SHP77 (cell line): Measurements from ENCODE around the gene KIF3A.

Experiments used
- DNase-seq, 2 experiments: peaks; one replicate each; lab custom pipeline; 2025; lab: John Stamatoyannopoulos, UW

Gene KIF3A

GRCh38 chr5:132662925-132663770 lies 74.2 kb downstream of the KIF3A start:
- DNase-seq, result no peak

- DNase-seq, result no peak
Observed at GRCh38 chr5:132662004-132662401, 75.3 kb downstream of the KIF3A start.

DNA sequence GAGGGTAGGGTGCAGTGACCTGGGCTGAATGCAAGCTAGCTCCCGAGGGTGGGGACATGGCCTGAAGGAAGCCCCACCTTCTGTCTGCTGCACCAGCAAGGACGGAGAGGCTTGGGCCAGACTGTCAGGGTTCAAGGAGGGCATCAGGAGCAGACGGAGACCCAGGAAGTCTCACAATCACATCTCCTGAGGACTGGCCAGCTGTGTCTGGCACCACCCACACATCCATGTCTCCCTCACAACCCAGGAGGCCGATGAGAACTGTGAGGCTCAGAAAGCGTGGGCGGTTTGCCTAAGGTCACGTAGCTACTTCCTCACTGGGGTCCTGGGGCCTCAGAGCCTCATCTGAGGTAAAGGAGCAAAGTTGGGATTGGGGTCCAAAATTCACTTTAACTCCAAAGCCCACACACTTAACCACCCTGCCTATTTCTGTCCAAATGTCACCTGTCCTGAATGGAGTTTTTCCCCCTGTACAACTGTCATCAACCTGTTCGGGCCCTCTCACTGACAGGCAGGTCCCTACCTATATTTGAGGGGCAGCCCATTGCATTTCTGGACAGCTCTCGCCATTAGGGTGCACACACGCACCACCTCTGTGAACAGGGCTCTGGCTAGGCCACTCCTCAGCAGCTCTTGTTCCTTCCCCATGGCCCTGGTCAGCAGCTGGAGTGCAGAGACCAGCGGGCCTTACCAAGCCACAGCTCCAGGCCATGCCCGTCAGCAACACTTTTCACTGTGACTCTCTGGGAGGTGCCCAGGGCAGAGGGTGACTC lies 75.9 kb downstream of the KIF3A start:
- DNase-seq, result no peak

DNA sequence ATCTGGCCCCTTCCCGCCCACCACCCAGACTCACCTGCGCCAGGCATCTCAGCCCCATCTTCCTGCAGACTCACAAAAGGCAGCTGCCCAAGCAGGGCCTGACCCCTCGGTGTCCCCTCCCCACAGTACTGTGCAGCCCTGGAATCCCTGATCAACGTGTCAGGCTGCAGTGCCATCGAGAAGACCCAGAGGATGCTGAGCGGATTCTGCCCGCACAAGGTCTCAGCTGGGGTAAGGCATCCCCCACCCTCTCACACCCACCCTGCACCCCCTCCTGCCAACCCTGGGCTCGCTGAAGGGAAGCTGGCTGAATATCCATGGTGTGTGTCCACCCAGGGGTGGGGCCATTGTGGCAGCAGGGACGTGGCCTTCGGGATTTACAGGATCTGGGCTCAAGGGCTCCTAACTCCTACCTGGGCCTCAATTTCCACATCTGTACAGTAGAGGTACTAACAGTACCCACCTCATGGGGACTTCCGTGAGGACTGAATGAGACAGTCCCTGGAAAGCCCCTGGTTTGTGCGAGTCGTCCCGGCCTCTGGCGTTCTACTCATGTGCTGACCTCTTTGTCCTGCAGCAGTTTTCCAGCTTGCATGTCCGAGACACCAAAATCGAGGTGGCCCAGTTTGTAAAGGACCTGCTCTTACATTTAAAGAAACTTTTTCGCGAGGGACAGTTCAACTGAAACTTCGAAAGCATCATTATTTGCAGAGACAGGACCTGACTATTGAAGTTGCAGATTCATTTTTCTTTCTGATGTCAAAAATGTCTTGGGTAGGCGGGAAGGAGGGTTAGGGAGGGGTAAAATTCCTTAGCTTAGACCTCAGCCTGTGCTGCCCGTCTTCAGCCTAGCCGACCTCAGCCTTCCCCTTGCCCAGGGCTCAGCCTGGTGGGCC lies 77.5 kb downstream of the KIF3A start:
- DNase-seq, result no peak

GRCh38 chr5:132658381-132659302 lies 78.7 kb downstream of the KIF3A start:
- DNase-seq, result no peak

DNA sequence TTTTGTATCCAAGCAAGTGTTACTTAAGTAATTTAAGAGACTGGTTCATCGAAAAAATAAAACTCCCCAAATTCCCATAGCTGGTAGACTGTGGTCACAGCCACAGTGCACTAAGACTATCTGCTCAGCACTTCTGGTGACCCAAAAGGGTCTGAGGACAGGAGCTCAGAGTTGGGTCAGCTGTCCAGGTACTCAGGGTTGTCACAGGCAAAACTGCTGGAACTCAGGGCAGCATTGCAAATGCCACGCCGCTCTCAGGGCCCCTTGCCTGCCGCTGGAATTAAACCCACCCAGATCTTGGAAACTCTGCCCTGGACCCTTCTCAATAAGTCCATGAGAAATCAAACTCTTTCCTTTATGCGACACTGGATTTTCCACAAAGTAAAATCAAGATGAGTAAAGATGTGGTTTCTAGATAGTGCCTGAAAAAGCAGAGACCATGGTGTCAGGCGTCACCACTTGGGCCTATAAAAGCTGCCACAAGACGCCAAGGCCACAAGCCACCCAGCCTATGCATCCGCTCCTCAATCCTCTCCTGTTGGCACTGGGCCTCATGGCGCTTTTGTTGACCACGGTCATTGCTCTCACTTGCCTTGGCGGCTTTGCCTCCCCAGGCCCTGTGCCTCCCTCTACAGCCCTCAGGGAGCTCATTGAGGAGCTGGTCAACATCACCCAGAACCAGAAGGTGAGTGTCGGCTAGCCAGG lies 79.5 kb downstream of the KIF3A start, which contains the start of gene IL13:
TSS of gene IL13 (plus strand) at position 498 of the 705 bp plus-strand sequence. CDS start at position 512, 14 bp downstream.
- DNase-seq, result no peak

- no peak for DNase-seq
Observed at GRCh38 chr5:132656774-132657355, 80.5 kb downstream of the KIF3A start.

- no peak for DNase-seq
Observed at GRCh38 chr5:132655821-132656773, 81.2 kb downstream of the KIF3A start.

GRCh38 chr5:132653716-132654115 lies 83.6 kb downstream of the KIF3A start:
- DNase-seq, result no peak

GRCh38 chr5:132651838-132652469 lies 85.4 kb downstream of the KIF3A start:
- DNase-seq, result no peak

- no peak for DNase-seq
Observed at GRCh38 chr5:132648355-132648754, 89.0 kb downstream of the KIF3A start.

DNA sequence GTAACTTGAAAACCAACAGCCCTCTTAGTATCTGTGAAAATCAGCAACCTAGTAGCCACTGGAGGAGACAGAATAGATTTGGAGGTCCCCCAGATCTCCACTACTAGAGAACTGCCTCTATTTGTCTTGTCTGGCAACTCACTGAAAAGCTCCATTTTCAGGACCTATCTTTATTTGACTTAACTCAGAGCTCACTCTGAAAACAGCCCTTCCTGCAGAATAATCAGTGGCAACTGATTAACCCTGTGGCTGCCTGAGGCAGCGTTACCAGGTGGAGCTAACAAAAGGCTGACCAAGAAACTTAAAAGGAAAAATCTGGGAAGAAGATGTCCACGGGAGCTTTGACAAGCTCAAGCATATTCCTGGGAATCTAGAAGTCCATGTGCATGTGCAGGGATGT lies 89.9 kb downstream of the KIF3A start:
- DNase-seq, result no peak

- DNase-seq, result no peak
Observed at GRCh38 chr5:132646583-132647266, 90.6 kb downstream of the KIF3A start.

- DNase-seq, result no peak
Observed at GRCh38 chr5:132644177-132644576, 93.2 kb downstream of the KIF3A start.
